ENCODE data around the gene AAGAB. TPM values are rescaled to one million over a fixed set of nuclear protein-coding genes. Genes with fewer than 3 reads are reported as not detected.

The AAGAB gene
- total RNA-seq, 1 experiment from 2014 or later = 52.0 TPM

GRCh38 chr15:67185051-67185450 is 69.4 kb downstream of the AAGAB start (continued):
- no peak for TF ChIP-seq REST (IDR thresholded peaks at IDR 0.05; ENCODE audit: low read depth)

- ChIA-PET CTCF (no interaction called here), RAD21 (ENCODE audit: low non-redundant PET in 1 of 2, low total read pairs in 2 of 2, uncharacterized antibody in 2 of 2, unreplicated experiment in 2 of 2) (no interaction called here), POLR2A (no interaction called here)
- H2AFZ ChIP-seq (ENCODE audit: low read depth, low read length, poor library complexity, severe bottlenecking) = no peak overlapping the region
- no TSS peak for BruUV-seq (replicated peaks)
- H3K27ac ChIP-seq (ENCODE audit: low read depth, low read length) = no peak overlapping the region
- no peak overlapping the region for H3K9ac ChIP-seq (ENCODE audit: low read length)
- H3K4me2 ChIP-seq (ENCODE audit: low read length) = no peak overlapping the region
- no peaks in the 10 kb centered on the region for H3K79me2 ChIP-seq (ENCODE audit: insufficient read depth, low read length)
- ATAC-seq = no peak
- no peak for DNase-seq (ENCODE audit: low read depth, low spot score)
- H4K20me1 ChIP-seq (ENCODE audit: insufficient read depth) = no peaks in the 10 kb centered on the region
- no peaks in the 10 kb centered on the region for H3K4me1 ChIP-seq (ENCODE audit: control insufficient read depth in 1 of 2, insufficient read depth in 2 of 2, low read length in 2 of 2)
- intact Hi-C loops (cut with micrococcal nuclease) = no loop called here
- no peaks in the 10 kb centered on the region for H3K9me3 ChIP-seq (ENCODE audit: control insufficient read depth in 1 of 2, insufficient read depth in 1 of 2, low read depth in 1 of 2, low read length in 2 of 2)
- no peaks in the 10 kb centered on the region for H3K27me3 ChIP-seq (ENCODE audit: insufficient read depth, low read length)
- H3K36me3 ChIP-seq (ENCODE audit: control insufficient read depth in 1 of 2, insufficient read depth in 2 of 2, low read length in 2 of 2) = peaks cover 16 to 58% of the 10 kb centered on the region in 2 experiments; a peak in 3 of 4 replicates
- no peak overlapping the region for H3K4me3 ChIP-seq (replicated peaks in 1 of 2; ENCODE audit: low read depth in 1 of 2, low read length in 2 of 2)
- H3K9me2 ChIP-seq (ENCODE audit: insufficient read depth) = no peaks in the 10 kb centered on the region
- TF ChIP-seq CEBPB (IDR thresholded peaks at IDR 0.05; ENCODE audit: low read depth) = no peak
- TF ChIP-seq ZNF274 (IDR thresholded peaks at IDR 0.05; ENCODE audit: low read depth, low read length) = no peak
- TF ChIP-seq CTCF (IDR thresholded peaks at IDR 0.05 in 2 of 3, conservative IDR thresholded peaks at IDR 0.05 in 1 of 3; ENCODE audit: borderline replicate concordance in 1 of 3, insufficient read depth in 1 of 3, low read depth in 2 of 3, low read length in 2 of 3) = no peak
- no peak for TF ChIP-seq CBX3 (IDR thresholded peaks at IDR 0.05; ENCODE audit: low read depth)
- TF ChIP-seq ATF3 (IDR thresholded peaks at IDR 0.05) = no peak
- no peak for TF ChIP-seq REST (IDR thresholded peaks at IDR 0.05; ENCODE audit: low read depth)
- no peak for TF ChIP-seq POLR2A (IDR thresholded peaks at IDR 0.05; ENCODE audit: borderline replicate concordance, extremely low read depth, insufficient read depth, insufficient read length)
- no peak for TF ChIP-seq ZFX (IDR thresholded peaks at IDR 0.05)
- TF ChIP-seq POLR2AphosphoS5 (IDR thresholded peaks at IDR 0.05; ENCODE audit: low read depth, low read length) = no peak
- no peak for TF ChIP-seq ELF1 (IDR thresholded peaks at IDR 0.05; ENCODE audit: borderline replicate concordance, low read depth)
- no peak for TF ChIP-seq ZBTB33 (IDR thresholded peaks at IDR 0.05; ENCODE audit: extremely low read depth, insufficient replicate concordance, low read length)
Measured at GRCh38 chr15:67184208-67184925, 70.1 kb downstream of the AAGAB start.

Data from HCT116 (cell line).